Stomach smooth muscle (tissue), 2 donors: ENCODE data around the gene BLOC1S1.

Experiments used
- H3K27ac ChIP-seq: one replicate; pipeline ENCODE4 v1.7.0; 2013; ENCODE audit warnings: mild to moderate bottlenecking, low read length, inconsistent platforms
- H3K27me3 ChIP-seq, 2 donors: one replicate each; pipeline ENCODE4 v1.7.0; 2013; ENCODE audit warnings: low read length in 2 of 2; ENCODE audit not compliant: insufficient read depth in 2 of 2, control insufficient read depth in 1 of 2
- H3K36me3 ChIP-seq, 2 donors: one replicate each; pipeline ENCODE4 v1.7.0; 2013; ENCODE audit warnings: low read length in 2 of 2; ENCODE audit not compliant: control insufficient read depth in 2 of 2, insufficient read depth in 2 of 2
- H3K4me1 ChIP-seq: one replicate; pipeline ENCODE4 v1.7.0; 2013; ENCODE audit warnings: low read length; ENCODE audit not compliant: control insufficient read depth, insufficient read depth
- H3K4me3 ChIP-seq, 2 donors: one replicate each; pipeline ENCODE4 v1.7.0; 2013; ENCODE audit warnings: low read length in 2 of 2
- H3K9ac ChIP-seq, 2 donors: one replicate each; pipeline ENCODE4 v1.7.0; 2013; ENCODE audit warnings: low read length in 2 of 2, mild to moderate bottlenecking in 1 of 2
- H3K9me3 ChIP-seq, 2 donors: one replicate each; pipeline ENCODE4 v1.7.0; 2013; ENCODE audit warnings: low read length in 2 of 2; ENCODE audit not compliant: control insufficient read depth in 2 of 2
- donor health status: healthy.
- donor health status: Pancreatic carcinoma.

BLOC1S1 gene

GRCh38 chr12:55703901-55704761 lies 11.7 kb upstream of the BLOC1S1 start:
- Histone ChIP-seq H3K9ac (peak overlapping the region; percentile 82 to 95), H3K36me3 (peaks cover 16 to 19% of the 10 kb centered on the region in 2 donors), H3K27ac (peak overlapping the region; percentile 91), H3K9me3 (no peaks in the 10 kb centered on the region), H3K27me3 (no peaks in the 10 kb centered on the region), H3K4me1 (peaks cover 78% of the 10 kb centered on the region), H3K4me3 (peak overlapping the region; percentile 91 to 93)

GRCh38 chr12:55704824-55705718 lies 10.8 kb upstream of the BLOC1S1 start:
- Histone ChIP-seq H3K9me3 (no peaks in the 10 kb centered on the region), H3K27me3 (no peaks in the 10 kb centered on the region), H3K4me3 (peak overlapping the region; percentile 91 to 93), H3K27ac (peak overlapping the region; percentile 91), H3K9ac (peak overlapping the region; percentile 82 to 95), H3K4me1 (peaks cover 76% of the 10 kb centered on the region), H3K36me3 (peaks cover 12 to 14% of the 10 kb centered on the region in 2 donors)

GRCh38 chr12:55705782-55706402 lies 10.0 kb upstream of the BLOC1S1 start:
- Histone ChIP-seq H3K4me1 (peaks cover 76% of the 10 kb centered on the region), H3K9ac (peak overlapping the region; percentile 92 to 95), H3K27me3 (no peaks in the 10 kb centered on the region), H3K9me3 (no peaks in the 10 kb centered on the region), H3K36me3 (peaks cover 4 to 10% of the 10 kb centered on the region in 2 donors), H3K4me3 (peak overlapping the region; percentile 91 to 93), H3K27ac (peak overlapping the region; percentile 91)

GRCh38 chr12:55706568-55707218 lies 9.2 kb upstream of the BLOC1S1 start:
- H3K9ac ChIP-seq, result peak overlapping the region; percentile 92 to 95

GRCh38 chr12:55707219-55707671 lies 8.6 kb upstream of the BLOC1S1 start:
- Histone ChIP-seq H3K27me3 (no peaks in the 10 kb centered on the region), H3K4me3 (peak overlapping the region; percentile 91 to 93), H3K27ac (peak overlapping the region; percentile 91), H3K9ac (peak overlapping the region; percentile 92 to 95), H3K9me3 (no peaks in the 10 kb centered on the region), H3K36me3 (peaks cover 0 to 5% of the 10 kb centered on the region in 2 donors), H3K4me1 (peaks cover 76% of the 10 kb centered on the region)

More at GRCh38 chr12:55706568-55707218, 9.2 kb upstream of the BLOC1S1 start:
- peak overlapping the region; percentile 91 to 93 for H3K4me3 ChIP-seq
- H3K27me3 ChIP-seq, result no peaks in the 10 kb centered on the region
- H3K36me3 ChIP-seq, result peaks cover 0 to 5% of the 10 kb centered on the region in 2 donors
- H3K27ac ChIP-seq, result peak overlapping the region; percentile 91
- H3K4me1 ChIP-seq, result peaks cover 71% of the 10 kb centered on the region
- H3K9me3 ChIP-seq, result no peaks in the 10 kb centered on the region

- Histone ChIP-seq H3K27ac (peak within 1 kb of the TSS; percentile 91), H3K36me3 (no peaks in the 10 kb centered on the region), H3K9ac (peak within 1 kb of the TSS; percentile 92 to 95), H3K4me3 (peak within 1 kb of the TSS; percentile 91 to 93), H3K9me3 (no peaks in the 10 kb centered on the region), H3K4me1 (peaks cover 78% of the 10 kb centered on the region), H3K27me3 (no peaks in the 10 kb centered on the region)
Measured at GRCh38 chr12:55707841-55708694, 7.8 kb upstream of the BLOC1S1 start, which contains the start of gene ITGA7. ITGA7 (minus strand) TSS chr12:55707904; CDS start chr12:55707682, 222 bp downstream.

- Histone ChIP-seq H3K9ac (peak overlapping the region; percentile 66 to 68), H3K4me1 (peaks cover 75% of the 10 kb centered on the region)
Measured at GRCh38 chr12:55708695-55709233, 7.1 kb upstream of the BLOC1S1 start.

GRCh38 chr12:55711786-55712553 lies 3.9 kb upstream of the BLOC1S1 start:
- Histone ChIP-seq H3K4me1 (peaks cover 63% of the 10 kb centered on the region), H3K4me3 (peak overlapping the region in 1 of 2 donors; percentile 44), H3K27me3 (no peaks in the 10 kb centered on the region), H3K27ac (peak overlapping the region; percentile 85), H3K36me3 (no peaks in the 10 kb centered on the region), H3K9ac (peak overlapping the region; percentile 0 to 4), H3K9me3 (no peaks in the 10 kb centered on the region)

More at GRCh38 chr12:55708695-55709233, 7.1 kb upstream of the BLOC1S1 start:
- Histone ChIP-seq H3K9me3 (no peaks in the 10 kb centered on the region), H3K27ac (peak overlapping the region; percentile 88), H3K4me3 (peak overlapping the region; percentile 45 to 91), H3K36me3 (no peaks in the 10 kb centered on the region), H3K27me3 (no peaks in the 10 kb centered on the region)
